Activated CD4-positive, CD25-positive, alpha-beta regulatory T cell treated with anti-CD3 and anti-CD28 coated beads, Interleukin-2, amount 50 U/mL, for 72 hours (primary cell): ENCODE measurements around the gene CHRNG.
"Not testable (repeated sequence)": the region's sequence is repeated elsewhere in the genome, so short reads cannot be mapped to it uniquely, and the experiment has no call there.

ENCODE experiments used
- DNase-seq: peaks from one replicate; pipeline ENCODE4 v3.0.0; 2021

The CHRNG gene

GRCh38 chr2:232547991-232548390, 8.5 kb downstream of the CHRNG start:
- no peak for DNase-seq

GRCh38 chr2:232549655-232550353, 10.3 kb downstream of the CHRNG start:
- no peak for DNase-seq

GRCh38 chr2:232550354-232551249, 11.1 kb downstream of the CHRNG start, which contains the start of the genes EIF4E2 and TIGD1:
Gene EIF4E2 (plus strand): TSS chr2:232550689. CDS start chr2:232550725, 36 bp downstream.
Gene TIGD1 (minus strand): TSS chr2:232550557. CDS start chr2:232549882, 675 bp downstream.
- peak; percentile 91 for DNase-seq

DNA sequence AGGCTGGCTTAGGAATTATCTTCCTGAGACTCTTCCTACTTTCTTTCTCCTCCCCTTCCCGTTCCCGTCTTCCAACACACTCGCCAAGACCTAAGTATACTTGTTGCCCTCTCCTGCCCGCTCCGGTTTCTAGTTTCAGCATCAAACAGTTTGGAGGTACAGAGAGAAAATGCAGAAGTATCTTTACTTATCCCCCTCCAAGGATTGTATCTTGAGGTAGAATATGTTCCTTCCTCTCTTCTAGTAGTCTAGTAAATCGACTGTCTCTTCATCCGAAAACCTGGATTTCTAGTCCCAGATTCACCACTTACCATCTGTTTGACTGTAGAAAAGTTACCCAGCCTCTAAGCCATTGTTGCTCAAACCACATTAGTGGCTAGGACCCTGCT, 11.8 kb downstream of the CHRNG start:
- DNase-seq: no peak

GRCh38 chr2:232551776-232552175, 12.3 kb downstream of the CHRNG start:
- DNase-seq: no peak

DNA sequence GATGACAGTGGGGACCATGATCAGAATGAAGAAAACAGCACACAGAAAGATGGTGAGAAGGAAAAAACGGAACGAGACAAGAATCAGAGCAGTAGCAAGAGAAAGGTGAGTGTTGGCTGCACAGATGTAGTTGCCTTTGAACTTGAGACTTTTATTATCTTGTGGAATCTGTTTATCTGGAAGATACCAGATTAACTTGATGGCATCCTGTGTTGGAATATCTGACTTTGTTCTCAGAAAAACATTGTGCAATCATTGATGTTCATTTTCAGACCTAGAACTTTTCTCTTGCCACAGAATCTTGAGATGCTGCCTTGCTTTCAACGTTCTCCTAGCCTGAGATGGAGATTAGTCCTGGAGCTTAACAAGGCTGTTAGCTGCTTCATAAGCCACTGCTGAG, 16.9 kb downstream of the CHRNG start:
- no peak for DNase-seq

GRCh38 chr2:232562515-232563151, 23.1 kb downstream of the CHRNG start:
- DNase-seq: no peak

DNA sequence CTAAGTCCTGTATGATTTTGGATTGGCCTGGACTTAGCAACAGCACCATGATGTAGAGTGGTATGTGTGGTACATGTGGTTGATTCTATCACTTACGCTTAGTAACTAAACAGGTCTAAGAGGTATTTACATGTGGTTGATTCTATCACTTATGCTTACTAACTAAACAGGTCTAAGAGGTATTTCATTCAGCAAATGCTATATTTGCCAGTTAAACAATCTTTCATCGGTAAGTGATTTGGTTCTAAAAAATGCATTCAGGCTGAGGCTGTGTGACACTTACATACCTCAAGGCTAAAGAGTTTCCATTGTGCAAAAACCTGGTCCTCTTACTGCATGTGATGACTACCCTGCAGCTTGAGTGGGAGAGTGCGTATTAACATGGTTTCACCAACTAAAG, 24.1 kb downstream of the CHRNG start:
- no peak for DNase-seq

- no peak for DNase-seq
These were observed 28.2 kb downstream of the CHRNG start for GRCh38 chr2:232567721-232568120.

DNA sequence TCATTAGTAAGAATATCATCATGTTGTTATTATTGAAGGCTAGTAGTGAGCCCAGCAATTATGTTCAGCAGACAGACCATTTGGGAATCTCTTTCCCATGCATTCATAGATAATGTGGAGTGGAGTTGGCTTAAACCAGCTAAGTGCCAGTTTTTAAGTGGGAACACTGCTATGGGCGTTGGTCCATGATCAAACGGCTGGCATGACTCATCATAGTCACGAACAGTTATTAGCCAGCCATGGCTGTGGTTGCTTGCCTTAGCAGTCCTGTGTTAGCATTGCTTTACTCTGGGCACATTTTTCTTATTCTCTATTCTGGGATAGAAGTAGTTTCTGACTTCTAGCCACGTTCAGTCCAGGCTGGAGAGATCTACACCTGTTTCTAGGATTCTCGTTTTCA, 28.7 kb downstream of the CHRNG start:
- DNase-seq: no peak

GRCh38 chr2:232569541-232569940, 30.0 kb downstream of the CHRNG start:
- no peak for DNase-seq

DNA sequence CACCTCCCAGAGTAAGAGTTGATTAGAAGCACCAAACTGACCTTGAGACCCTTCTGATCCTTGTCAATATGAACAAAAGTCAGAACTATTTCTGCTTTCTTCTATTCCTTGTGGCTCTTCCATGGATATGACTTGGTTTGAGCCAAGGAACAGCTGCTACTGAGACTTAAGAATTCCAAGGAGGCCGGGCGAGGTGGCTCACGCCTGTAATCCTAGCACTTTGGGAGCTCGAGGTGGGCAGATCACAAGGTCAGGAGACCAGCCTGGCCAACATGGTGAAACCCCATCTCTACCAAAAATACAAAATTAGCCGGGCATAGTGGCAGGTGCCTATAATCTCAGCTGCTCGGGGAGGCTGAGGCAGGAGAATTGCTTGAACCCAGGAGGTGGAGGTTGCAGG, 31.0 kb downstream of the CHRNG start:
- not testable (repeated sequence) for DNase-seq

GRCh38 chr2:232571026-232571474, 31.6 kb downstream of the CHRNG start:
- DNase-seq: no peak

GRCh38 chr2:232573042-232573441, 33.5 kb downstream of the CHRNG start:
- no peak for DNase-seq

GRCh38 chr2:232573771-232574435, 34.4 kb downstream of the CHRNG start:
- DNase-seq: no peak

- no peak for DNase-seq
These were observed 35.3 kb downstream of the CHRNG start for GRCh38 chr2:232574674-232575403.

DNA sequence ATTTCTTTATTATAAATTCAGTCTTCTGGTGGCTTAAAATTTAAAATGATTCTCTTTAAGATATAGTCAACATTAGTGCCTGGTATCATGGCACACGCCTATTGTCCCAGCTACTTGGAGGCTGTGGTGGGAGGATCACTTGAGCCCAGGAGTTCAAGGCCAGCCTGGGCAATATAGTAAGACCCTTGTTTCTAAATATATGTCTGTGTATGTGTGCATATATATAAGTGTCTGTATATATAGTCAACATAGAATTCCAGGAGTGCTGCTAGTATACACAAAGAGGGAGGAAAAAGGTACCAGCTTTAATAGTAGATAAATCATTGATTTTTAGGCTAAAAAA, 35.9 kb downstream of the CHRNG start:
- DNase-seq: no peak

GRCh38 chr2:232576995-232577394, 37.5 kb downstream of the CHRNG start:
- no peak for DNase-seq

GRCh38 chr2:232577841-232578240, 38.3 kb downstream of the CHRNG start:
- DNase-seq: no peak

DNA sequence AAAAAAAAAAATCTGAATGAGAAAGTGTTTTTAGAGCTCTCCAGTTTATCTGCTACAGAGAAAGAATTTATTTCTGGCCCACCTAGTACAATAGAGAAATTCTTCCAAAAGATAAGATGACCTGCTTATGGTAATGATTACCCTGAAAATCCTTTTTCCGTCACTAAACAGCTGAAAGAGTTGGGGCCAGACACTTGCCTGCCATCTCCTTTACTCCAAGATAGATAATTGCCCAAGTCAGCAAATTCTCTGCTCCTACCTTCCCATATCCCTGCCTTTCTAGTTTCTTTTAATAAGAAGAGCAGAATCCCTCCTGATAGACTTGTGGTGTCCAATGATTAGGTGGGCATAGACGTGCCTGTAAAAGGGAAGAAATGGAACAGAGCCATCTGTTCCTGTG, 39.1 kb downstream of the CHRNG start:
- no peak for DNase-seq

DNA sequence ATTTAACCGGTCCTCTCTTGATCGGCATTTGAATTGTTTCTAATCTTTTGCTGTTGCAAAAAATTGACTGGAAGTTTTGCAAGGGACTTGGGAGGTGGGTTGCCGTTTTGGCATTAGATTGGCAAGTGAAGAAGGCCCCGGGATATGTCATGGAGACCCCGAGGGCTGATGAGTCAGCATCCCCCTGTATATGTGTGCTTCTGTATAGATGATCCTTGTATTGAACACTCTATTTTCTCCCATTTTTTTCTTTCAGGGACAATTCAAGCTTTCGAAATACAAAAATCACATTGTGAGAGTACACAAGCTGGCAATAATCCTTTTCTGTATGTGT, 41.1 kb downstream of the CHRNG start:
- DNase-seq: no peak

- DNase-seq: no peak
These were observed 42.2 kb downstream of the CHRNG start for GRCh38 chr2:232581725-232582124.

DNA sequence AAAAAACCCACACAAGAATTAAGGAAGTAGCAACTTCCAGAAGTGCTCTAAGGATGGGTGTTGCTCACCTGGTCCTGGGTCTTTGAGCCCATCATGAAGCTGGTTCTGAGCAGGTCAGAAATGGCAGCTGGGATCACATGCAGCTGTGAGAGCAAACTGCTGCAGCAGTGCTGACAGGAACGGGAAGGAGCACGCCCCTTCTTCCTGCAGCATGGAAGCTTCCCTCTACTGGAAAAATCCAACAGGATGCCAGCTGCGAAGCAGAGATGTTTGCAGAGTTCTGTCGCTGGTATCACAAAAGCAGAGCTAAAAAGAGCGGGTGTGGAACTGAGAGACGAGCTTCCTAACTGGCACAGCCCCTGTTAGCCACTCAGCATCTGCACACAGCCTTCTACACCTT, 44.7 kb downstream of the CHRNG start:
- DNase-seq: no peak
